Fibroblast of mammary gland (primary cell): ENCODE results near the gene PLCH1.

Experiments used
- DNase-seq: peaks from one replicate; pipeline ENCODE4 v3.0.0-alpha.2; 2010; ENCODE audit warnings: low read depth
- H3K4me3 ChIP-seq: 2 replicates; pipeline ENCODE4 v1.5.1; 2011; ENCODE audit warnings: low read depth, mild to moderate bottlenecking, low read length, moderate library complexity; ENCODE audit not compliant: control insufficient read depth
- TF ChIP-seq, protein P1 (sequence below): conservative IDR thresholded peaks from 2 replicates; pipeline ENCODE4 v1.5.1; 2011; ENCODE audit warnings: low read depth, low read length, inconsistent platforms; ENCODE audit not compliant: control insufficient read depth, insufficient read depth

PLCH1 gene

DNA sequence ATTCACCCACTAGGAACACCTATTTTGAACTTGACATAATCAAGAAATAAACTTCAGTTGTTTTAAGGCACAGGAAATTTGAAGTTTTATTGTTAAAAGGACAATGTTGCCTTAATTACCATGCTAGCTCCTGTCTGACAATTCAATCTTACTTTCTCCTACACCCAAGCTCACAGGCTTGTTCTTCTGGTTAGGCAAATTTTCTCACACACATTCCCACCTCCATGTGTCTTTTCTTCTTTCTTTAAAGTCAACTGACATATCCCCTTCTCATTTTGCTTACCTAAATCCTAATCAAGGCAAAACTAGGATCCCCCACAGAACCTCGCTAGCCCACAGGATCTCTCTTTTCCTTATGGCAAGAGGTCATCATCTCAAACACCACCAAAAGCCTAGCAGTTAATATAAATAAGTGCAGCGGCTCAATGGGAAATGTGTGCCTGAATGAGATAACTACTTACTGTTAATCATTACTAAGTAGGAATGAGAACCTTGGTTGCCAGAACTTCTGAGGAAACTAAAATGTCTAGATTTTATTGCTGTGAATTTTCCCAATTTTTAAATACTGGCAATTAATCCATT lies 189.3 kb downstream of the PLCH1 start:
- TF ChIP-seq, protein P1, sequence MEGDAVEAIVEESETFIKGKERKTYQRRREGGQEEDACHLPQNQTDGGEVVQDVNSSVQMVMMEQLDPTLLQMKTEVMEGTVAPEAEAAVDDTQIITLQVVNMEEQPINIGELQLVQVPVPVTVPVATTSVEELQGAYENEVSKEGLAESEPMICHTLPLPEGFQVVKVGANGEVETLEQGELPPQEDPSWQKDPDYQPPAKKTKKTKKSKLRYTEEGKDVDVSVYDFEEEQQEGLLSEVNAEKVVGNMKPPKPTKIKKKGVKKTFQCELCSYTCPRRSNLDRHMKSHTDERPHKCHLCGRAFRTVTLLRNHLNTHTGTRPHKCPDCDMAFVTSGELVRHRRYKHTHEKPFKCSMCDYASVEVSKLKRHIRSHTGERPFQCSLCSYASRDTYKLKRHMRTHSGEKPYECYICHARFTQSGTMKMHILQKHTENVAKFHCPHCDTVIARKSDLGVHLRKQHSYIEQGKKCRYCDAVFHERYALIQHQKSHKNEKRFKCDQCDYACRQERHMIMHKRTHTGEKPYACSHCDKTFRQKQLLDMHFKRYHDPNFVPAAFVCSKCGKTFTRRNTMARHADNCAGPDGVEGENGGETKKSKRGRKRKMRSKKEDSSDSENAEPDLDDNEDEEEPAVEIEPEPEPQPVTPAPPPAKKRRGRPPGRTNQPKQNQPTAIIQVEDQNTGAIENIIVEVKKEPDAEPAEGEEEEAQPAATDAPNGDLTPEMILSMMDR, result no peak
- no peak for DNase-seq
- no peak overlapping the region for H3K4me3 ChIP-seq

- H3K4me3 ChIP-seq, result no peak overlapping the region
- DNase-seq, result no peak
- TF ChIP-seq, protein P1, result no peak
These were observed 190.0 kb downstream of the PLCH1 start for GRCh38 chr3:155554777-155555451.

GRCh38 chr3:155553780-155554179 lies 191.1 kb downstream of the PLCH1 start:
- no peak overlapping the region for H3K4me3 ChIP-seq
- DNase-seq, result no peak
- TF ChIP-seq, protein P1, result no peak

DNA sequence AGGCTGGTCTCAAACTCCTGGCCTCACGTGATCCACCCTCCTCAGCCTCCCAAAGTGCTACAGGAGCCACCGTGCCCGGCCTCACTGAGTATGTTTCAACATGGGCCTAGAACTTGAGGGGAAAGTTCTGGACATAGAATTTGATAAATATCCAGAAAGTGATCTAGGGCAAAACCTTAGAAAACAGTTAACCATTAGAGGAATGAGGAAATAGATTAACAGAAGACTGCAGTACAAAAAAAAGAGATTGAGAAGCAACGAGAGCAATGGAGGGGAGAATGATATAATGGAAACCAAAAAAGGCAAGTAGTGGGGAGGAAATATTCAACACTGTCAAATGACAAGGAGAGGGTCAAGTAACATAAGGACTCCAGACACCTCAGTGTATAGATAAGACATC lies 191.5 kb downstream of the PLCH1 start:
- H3K4me3 ChIP-seq, result no peak overlapping the region
- no peak for DNase-seq
- TF ChIP-seq, protein P1, result no peak

GRCh38 chr3:155550391-155550790 lies 194.5 kb downstream of the PLCH1 start:
- TF ChIP-seq, protein P1, result no peak
- no peak overlapping the region for H3K4me3 ChIP-seq

DNA sequence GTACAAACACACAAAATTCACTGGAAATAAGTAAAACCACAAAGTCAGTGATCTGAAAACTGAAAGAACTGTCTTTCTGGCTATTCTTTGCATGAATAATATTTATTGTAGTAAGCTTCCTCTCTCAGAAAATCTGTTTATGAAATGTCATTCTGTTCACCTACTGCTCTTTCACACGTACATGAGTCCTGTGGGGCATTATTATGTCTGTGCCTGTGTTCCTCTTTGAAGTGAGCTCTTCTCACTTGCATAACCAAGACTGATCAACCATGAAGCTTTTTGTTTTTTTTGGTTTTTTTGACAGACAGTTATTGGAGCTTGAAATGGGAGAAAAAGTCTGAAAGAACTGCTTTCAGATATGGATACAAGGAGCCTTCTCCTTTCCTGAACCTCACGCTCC lies 195.8 kb downstream of the PLCH1 start:
- TF ChIP-seq, protein P1, result no peak
- no peak overlapping the region for H3K4me3 ChIP-seq
- no peak for DNase-seq

More at GRCh38 chr3:155550391-155550790, 194.5 kb downstream of the PLCH1 start:
- no peak for DNase-seq
